Activated T-cell treated with anti-CD3 and anti-CD28 coated beads for 48 hours (primary cell): ENCODE data around the gene PCSK5.
"Not testable (repeated sequence)": the region's sequence is repeated elsewhere in the genome, so short reads cannot be mapped to it uniquely, and the experiment has no call there.

Experiments used
- DNase-seq: peaks from one replicate; pipeline ENCODE4 v3.0.0-alpha.2; 2020; ENCODE audit warnings: low read depth

Gene PCSK5

DNA sequence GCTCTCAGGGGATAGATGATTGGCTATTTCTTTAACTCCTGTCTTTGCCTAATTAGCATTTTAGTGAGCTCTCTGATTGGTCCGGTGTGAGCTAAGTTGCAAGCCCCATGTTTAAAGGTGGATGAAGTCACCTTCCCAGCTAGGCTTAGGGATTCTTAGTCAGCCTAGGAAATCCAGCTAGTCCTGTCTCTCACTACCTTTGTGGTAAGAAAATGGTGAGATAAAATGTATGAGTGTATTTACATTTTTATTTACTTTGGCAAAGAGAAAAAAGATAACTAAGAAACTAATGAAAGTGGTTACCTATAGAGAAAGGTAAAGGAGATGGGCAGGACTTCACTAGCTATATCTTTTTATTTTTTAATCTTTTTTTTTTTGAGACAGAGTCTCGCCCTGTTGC is 357.0 kb downstream of the PCSK5 start:
- no peak for DNase-seq

DNA sequence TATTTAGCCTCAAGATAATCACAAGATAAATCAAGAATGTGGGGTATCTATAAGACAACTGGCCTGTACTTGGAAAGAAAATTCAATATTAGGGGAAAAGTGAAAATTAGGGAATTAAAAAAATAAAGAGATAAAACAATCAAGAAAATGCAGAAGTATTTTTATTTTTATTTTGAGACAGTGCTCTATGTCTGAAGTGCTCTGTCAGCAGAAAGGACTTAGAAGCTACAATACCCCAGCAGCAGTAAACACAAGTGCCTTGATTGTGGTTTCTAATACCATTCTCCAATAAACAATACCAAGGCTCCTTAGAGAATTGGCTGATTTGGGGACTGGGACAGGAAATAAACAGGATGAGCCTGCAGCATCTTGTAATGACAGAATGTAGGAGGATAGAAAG is 358.8 kb downstream of the PCSK5 start:
- DNase-seq = no peak

DNA sequence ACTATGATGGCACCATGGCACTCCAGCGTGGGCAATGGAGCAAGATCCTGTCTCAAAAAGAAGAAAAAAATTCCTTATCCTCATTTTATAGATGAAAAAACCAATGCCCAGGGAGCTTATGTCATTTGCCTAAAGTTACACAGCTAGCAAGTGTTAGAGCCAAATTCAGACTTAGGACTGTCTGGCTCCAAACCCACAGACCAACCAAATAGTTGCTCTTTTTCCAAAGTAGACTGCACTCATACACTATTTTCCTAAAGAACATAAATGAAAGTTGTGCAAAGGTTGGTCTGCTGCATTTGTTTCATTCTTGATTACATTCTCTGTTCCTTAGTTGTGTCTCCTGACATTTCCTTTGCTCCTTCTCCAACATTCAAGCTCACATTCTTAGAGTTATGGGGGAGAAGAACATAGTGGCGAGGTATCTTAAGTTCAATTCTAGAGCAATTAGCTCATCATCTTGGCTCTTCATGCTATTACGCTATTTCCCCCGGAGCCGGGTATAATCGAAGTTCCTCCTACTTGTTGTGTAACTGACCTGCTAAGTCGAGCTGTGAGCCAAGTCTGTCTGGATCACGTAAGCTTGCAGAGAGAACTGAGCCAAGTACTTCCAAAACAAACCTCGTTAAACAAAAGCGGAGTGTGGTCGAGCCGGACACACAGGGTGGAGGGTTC is 365.4 kb downstream of the PCSK5 start:
- DNase-seq = no peak

DNA sequence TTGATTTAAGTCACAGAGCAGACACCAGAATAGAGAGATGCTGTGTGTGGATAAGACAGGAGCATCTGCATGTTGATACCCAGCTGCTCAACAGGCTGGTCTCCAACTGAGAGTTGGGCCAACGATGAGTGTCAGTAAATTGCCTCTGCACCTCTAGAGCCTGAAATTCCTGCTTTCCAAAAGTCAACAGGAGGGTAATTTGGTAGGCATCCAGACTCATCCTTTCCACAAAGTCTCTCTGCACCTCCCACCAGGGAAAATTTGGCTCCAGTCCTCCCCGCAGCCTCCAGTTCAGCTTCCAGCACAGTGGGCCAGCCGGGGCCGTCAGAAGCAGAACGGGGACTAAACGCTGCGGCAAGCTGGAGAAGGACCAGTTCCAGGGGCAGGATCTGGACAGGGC is 366.8 kb downstream of the PCSK5 start:
- no peak for DNase-seq

DNA sequence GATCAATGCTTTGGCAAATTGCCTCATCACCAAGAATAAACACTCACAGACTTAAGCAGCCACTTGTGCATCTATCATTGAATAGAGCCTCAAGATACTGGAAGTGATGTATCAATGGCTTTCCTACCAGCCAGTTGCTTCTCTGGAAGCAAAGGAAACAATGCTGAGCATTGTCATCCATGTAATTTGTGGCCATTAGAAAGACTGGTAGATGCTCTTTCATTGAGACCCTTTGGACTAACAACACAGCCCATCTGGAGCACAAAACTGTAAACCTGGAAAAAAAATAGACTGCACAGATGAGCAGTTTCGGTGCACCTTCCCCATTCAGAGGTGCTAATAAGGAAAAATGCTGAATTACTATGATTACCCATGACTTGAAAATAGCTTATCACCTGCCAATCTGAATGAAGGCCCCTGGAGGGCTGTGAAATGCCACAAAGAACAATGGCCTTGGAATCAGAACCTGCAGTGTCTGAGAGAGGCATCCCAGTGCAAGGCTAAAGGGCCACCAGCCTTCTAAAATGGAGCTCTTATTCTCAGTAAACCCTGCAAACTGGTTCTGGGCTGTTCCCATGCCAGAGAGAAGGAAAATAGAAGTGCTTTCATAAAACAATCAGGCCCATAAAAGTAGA is 376.3 kb downstream of the PCSK5 start:
- DNase-seq = no peak

DNA sequence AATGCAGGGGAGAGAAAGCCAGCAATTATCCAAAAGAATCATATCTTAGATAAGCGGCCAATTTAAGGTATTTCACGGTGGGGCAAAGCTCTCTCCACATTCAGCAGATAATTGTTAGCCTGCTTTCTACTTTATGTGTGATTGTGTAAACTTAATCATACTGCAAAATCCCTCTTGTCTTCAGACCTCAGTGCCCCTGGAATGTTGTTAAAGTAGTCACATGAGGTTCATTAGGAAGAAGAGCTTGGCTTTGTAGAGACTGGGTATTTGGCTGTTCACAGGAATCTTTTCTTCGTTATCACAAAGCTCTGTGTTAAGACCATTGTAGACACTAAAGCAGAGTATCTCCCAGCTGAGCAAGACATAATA is 376.8 kb downstream of the PCSK5 start:
- no peak for DNase-seq

DNA sequence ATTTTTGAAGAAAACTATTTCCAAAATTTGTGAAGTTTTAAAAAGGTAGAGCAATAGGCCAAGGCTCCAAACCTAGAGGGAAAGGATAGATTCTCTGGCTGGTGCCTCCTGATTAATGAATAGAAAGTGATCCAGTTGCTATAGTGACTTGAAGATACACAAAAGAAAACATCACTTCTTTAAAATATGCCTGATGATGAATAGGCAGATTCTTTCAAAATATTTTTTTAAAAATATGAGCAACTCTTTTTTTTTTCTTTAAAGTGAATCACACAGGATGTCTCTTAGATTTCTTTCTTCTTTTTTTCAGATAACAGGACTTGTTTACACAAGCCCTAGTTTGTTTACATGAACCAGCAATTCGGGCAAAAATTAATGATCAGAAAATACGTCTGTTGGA is 379.3 kb downstream of the PCSK5 start:
- no peak for DNase-seq

DNA sequence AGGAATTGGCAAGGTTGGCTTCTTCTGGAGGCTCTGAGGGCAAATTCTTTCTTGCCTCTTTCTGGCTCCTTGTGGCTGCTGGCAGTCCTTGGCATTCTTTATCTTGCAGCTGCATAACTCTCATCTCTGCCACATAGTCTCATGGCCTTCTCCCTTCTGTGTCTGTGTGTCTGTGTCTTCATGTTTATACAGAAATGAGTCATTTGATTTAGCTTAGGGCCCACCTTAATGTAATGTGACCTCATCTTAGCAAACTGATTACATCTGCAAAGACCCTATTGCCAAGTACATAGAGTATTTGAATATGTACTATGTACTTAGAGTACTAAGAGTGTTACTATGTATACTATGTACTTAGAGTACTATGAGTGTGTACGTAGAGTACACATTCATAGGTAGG is 381.3 kb downstream of the PCSK5 start:
- DNase-seq = no peak

DNA sequence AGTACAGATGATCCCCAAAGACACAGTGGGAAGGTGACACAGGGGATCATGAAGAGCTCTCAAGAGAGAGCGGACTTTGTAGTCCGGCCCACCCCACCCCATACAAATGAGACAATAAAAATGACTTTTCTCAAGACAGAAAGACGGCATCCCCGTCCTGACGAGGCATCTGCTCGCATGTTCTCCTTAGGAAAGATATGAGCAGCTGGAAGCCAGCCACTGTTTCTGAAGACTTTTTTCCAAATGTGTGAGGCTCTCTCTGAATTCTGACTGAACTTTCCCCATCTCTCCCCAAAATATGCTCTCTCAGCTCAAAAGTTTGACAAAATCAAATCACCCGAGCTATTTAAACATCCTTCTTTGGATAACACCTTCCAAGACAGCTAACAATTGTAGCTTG is 398.6 kb downstream of the PCSK5 start:
- no peak for DNase-seq

DNA sequence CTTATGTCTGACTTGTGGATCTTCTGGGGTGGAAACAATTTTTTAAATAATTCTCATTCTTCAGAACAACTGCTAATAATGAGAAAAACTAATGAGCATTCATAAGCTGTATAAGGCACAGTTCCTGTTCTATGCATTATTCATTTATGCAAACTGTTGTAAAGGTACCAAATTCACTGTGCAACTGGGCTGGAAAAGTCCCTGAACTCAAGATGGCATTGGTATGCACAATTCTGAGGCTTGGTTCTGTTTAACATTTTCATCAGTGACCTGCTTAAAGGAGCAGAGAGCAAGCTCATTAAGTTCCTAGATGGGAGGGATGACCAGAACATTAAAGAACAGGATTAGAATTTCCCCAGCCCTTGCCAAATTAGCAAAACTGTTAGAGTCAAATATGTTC is 399.2 kb downstream of the PCSK5 start:
- no peak for DNase-seq

DNA sequence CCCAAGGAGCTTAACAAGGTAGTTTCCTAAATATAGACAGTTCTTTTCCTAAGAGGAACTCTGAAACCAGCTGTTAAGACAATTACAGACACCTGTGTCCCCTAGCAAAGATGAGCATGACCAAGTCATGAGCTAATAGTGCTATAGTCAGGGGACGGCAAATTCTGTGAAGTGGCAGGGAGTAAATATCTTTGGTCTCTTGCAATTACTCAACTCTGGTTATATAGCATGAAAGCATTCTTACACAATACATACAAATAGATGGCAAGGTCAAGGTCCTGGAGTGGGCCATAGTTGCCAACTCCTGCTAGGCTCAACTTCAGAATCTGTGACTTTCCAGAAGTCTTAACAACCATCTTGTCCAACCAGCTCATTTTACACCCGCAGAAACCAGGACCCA is 400.1 kb downstream of the PCSK5 start:
- DNase-seq = no peak

DNA sequence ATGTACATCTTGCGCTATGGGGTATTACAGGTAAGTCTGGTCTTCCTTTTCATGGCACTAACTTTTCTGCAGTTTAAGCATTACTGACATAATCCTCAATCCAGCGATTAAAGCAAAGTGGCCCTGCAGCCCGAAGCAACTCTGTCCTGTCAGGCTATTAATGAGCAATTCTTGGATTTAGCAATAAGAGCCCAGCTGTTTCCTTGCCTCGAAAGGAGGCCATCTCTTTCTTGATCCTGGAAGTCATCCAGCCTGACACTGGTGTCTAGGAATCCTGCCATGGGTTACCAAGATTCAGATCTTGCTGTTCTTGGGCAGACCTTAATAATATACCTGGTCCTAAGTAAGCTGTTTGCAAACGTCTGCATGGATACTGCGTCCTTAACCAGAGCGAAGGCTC is 401.8 kb downstream of the PCSK5 start:
- DNase-seq = no peak

DNA sequence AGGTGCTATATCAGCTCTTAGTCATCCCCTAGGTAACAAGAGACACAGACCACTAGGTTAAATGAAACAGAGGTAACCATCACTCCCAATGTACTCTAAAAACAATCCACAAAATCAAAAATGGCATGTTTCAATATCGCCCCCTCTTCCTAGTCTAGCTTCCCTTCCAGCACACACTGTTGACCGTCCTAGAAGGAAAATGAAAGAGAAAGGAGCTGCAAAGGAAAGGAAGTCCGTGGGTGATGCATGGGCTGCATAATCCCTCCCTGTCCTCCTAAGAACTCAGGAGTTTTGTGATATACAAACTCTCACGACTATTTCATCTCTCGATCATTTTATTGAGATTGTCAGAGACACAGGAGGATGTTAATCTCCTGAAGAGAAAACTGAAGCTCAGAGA is 402.2 kb downstream of the PCSK5 start:
- no peak for DNase-seq

DNA sequence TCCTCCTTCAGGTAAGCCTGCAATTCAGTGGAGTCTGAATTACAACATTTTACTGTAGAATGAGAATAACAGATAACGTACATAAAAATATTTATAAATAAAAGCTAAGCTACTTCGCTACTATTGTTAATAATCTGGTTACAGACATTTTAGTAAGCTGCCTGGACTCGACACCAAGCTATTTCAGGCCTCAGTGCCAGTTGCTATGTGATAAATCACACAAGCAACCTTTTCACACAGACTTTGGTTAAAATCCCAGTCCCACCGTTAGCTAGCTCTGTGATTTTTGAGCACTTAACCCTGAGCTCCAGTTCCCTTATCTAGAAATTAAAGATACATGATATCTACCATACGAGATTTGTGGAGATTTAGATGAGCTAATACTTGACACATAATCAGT is 403.8 kb downstream of the PCSK5 start:
- DNase-seq = no peak

DNA sequence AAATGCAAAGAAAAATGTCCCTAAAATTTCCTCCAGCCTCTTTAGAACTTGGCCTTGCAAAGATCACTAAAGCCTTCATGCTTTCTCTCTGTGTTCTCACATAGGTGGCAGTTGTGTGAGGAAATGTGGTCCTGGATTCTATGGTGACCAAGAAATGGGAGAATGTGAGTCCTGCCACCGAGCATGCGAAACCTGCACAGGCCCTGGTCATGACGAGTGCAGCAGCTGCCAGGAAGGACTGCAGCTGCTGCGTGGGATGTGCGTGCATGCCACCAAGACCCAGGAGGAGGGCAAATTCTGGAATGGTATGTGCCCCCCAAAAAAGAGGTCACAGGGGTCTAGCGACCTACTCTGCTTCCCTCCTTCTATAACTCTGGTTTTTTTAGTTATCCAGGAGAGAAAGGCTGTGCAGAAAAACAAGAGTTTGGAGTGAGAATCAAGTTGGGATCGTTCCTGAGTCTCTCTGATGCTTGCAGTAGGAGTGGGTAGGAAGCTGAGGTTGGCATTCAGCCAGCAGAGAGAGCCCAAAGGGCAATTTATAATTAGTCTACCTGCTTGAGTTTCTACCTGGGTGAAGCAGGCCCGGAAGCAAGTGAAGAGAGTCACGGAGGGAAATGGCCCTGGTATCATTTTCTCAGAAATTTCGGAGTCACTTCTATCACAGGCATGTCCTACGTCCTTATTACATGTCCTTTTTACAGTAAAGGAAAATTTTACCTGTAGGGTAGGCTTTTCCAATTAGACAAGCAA is 406.3 kb downstream of the PCSK5 start:
- DNase-seq = no peak

DNA sequence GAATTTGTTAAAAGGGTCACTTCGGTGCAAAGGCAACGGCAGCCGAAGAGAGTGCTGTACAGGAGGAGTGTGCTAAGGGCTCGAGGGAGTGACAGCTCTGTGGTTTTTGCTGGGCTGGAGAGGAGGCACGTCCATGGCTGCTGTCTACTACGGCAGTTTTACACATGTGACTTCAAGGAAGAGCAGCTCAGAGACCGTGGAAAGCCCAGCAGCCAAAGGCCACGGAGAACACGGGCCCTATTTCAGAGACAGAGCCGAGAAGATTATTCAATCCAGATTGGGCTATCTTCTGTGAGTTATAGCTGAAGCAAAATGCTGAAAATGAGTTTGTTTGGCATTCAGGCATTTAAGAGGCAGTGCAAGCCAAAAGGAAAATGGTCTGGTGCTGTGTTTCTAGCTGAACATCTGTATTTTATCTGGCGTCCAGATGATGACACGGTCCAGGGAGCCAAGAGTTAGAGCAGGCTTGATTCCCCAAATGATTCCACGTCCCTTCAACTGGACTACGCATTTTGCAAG is 407.3 kb downstream of the PCSK5 start:
- no peak for DNase-seq

DNA sequence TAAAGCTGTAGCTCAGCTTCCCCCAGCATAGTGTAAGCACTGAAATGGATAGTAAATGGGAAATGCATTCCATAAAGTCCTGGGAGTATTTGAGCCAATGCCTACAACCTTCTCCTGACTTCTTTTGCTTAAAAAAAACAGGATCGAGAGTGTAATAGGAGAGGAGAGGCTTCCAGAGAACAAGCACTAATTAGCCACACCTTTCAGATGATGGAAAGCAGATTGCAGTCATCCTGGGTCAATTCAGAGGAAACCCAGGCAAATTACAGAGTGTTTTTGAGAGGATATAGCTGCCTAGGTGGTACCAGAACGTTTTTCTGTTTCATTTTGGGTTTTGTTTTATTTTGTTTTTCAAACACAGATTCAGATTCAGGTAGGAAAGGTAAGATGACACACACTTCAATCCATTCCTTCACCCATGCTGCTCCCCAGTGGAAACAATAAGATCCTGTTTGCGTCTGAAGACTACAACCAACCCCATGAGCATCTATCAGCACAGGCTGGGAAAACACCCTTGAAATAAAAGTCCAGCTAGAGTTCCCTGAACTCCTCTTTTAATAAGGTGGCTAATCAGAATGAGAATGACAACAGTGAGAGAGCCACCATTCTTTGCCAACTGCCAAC is 408.2 kb downstream of the PCSK5 start:
- no peak for DNase-seq

DNA sequence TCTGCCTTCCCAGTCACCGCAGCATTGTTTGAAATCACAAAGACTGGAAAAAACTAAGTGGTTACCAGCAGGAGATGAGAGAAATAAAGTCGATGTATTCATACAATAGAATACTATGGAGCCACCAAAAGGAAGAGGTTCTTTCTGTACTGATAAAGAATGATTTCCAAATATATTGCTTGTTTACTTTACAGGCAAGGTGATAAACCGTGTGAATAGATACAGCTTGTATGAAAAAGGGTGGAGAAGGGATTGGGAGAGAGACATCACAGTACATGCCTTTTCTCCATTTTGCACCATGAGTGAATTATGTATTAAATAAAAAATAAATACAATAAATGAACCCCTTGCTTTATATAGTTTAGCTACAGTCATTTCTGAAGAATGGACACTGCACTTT is 412.1 kb downstream of the PCSK5 start:
- no peak for DNase-seq

DNA sequence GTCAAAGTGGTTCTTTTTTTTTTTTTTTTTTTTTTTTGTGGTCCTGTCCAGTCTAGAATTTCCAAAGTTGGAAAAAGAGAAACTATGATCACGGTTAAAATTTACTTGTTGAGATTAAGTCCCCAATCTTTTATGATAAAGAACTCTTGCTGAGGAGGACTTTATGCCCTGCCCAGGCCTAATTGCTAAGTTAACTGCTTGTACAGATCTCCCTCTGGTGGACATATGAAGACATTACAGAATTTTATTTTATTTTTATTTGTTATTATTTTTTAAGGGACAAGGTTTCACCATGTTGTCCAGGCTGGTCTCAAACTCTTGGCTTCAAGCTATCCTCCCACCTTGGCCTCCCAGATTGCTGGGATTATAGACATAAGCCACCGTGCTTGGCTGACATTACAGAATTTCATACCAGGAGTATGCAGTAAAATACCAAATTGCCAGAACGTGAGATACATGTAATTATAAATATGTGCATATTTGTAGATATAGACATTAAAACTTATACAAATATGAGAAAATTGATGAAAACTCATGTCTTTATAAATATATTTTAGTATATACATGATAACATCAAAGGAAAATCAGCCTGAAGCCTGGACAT is 412.6 kb downstream of the PCSK5 start:
- no peak for DNase-seq

DNA sequence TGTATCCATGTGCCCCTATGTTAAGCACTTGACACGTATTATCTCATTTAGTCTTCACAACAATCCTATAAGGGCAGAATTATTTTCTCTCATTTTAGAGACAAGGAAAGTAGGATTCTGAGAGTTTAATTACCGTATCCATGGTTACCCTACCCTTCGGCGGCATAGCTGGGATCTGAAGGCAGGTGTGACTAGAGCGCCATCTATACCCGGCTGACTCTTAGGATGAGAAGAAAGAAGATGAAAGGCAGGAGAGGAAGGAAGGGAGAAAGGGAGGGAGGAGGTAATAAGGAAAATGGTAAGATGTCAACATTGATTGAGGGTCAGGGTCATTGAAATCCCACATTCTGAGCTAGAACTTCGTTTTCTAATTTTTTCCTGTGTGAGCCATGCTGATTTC is 416.6 kb downstream of the PCSK5 start:
- not testable (repeated sequence) for DNase-seq

DNA sequence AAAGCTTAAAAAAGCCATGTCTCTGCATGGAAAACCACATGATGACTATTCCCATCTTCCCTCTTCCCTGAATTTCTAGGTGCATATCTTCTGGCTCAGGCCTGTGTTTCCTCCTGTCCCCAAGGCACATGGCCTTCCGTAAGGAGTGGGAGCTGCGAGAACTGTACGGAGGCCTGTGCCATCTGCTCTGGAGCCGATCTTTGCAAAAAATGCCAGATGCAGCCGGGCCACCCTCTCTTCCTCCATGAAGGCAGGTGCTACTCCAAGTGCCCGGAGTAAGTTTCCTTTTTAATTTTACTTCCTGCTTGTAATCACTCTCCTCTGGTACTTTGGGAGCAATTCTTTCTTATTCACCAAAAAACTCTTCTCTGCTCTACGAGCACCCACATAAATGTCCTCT is 420.1 kb downstream of the PCSK5 start:
- DNase-seq = no peak

DNA sequence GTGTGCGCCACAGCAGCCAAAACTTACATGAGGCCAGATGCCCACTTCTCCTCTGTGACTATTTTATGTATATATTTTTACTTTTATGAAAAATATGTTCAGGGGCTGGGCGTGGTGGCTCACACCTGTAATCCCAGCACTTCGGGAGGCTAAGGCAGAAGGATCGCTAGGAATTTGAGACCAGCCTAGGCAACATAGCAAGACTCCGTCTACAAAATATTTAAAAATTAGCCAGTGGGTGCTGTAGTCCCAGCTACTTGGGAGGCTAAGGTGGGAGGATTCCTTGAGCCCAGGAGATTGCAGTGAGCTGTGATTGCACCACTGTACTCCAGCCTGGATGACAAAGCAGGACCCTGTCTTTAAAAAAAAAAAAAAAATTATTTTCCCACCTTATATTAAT is 420.5 kb downstream of the PCSK5 start:
- DNase-seq = no peak

DNA sequence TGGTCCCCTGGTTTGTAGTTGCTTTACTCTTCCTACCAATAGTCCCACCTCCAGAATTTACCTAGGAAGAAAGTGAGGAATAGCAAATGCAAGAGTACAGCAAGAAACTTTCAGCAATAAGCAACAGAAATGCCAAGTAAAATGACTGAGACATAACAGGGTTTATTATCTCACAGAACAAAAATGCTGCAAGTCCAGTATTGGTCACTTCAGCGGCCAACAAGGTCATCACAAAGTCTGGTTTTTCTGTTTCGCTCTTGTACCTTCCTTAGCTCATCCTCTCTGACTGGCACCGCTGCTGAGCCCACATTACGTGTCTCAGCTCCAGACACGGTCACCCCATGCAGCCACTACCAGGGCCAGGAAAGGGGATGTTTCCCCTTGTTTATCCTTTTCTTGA is 421.1 kb downstream of the PCSK5 start:
- no peak for DNase-seq
